HS-5 (cell line): ENCODE measurements around the gene ZBTB20.

Experiments
- DNase-seq: peaks from one replicate; pipeline ENCODE4 v3.0.0-alpha.2; 2012; ENCODE audit warnings: low read depth

The ZBTB20 gene

DNA sequence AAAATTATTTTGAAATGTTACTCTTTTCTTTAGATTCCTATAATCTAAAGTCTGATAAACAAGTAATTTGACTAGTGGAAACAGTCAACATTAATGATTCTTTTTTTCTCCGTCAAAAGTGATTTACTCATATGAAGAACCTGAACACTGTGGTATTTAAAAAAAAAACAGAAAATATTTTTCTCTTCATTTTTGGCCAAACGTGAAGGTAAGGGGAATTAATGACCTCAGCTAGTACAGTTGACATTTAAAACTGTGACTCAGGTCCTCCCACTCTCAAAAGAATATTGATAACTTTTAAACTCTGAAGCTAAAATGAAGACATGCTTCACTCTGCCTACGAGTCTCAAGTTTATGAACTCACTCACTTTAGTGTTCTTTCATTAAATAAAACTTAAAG, 818.7 kb downstream of the ZBTB20 start:
- DNase-seq, result no peak

DNA sequence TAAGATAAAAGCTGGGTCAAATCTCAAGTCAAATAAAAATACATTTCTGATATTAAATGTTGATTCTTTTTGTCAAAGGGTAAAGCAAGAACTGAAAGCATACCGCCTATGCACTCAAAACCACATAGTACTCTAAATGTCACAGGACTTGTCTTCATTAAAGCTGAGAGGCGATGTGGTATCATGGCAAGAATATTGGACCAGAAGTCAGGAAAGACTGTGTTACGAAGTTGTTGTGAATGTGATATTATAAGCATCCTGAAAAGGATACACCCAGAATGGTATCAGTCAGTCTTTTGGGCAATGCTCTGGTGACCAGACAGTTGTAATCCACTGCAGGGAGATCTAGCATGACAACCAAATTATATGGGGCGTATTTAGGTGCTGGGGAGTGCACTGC, 819.4 kb downstream of the ZBTB20 start:
- no peak for DNase-seq

DNA sequence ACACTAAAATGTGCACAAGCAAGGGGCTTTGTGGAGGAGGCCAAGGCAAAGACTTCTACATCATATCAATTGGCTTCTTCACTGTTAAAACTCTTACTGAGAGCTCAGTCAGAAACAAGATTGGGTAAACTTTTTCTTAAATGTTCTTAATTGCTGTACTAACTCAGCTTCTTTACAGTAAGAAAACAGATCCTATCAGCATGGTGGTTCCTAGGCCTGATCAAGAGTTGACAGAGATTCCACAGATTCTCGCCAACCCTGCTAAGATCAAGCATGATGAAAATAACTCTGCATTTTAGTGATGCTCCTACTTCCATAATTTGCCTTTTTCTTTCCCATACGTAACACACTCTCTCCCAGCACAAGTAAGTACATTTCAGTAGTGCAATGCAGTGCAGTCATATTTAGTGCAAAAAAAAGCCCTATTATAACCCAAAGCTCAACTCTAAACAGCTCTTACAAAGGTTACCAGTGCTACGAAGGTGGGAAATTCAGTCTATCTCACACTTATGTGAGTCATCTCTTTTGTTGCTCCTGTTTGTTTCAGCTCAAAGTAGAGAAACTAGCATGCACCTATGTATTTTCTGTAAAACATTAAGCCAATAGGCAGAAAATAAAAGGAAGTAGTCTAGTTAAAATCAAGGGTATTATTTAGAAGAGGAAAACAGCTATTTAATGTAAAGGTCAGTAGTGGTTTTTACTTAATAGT, 823.4 kb downstream of the ZBTB20 start:
- no peak for DNase-seq

DNA sequence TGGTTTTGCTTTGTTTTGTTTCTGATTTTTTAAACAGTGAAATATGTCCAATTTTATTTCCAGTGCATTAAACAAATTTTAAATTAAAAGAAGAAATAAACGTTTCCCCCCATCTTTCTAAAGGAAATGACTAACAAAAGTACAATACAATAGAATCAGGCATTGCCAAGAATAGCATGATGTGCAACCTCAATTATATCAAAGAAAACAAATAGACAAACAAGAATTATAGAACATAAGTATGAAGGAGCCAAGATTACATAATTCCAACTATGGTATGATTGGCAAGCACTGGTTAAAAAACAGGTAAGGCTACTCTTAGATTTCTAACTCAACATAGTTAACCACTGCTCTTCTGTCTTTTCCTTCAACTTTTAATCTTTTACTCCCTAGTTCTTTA, 826.8 kb downstream of the ZBTB20 start:
- DNase-seq, result no peak

DNA sequence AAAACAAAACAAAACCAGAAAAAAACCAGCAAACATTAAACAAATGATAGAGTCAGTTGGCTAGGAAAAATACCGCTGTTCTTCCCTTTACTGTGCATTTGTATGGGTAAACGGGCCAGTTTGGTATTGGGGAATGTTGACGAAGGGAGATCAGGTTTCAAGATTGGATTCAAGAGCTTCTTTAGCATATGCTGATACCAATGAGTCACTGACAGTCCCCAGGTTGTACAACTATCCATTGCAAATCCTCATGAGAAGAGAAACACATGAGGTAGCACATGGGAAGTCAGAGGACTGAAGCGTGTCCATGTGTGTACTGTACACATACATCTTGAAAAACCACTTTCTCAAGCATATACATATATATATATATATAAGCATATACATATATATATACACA, 827.6 kb downstream of the ZBTB20 start:
- peak; percentile 16 for DNase-seq

DNA sequence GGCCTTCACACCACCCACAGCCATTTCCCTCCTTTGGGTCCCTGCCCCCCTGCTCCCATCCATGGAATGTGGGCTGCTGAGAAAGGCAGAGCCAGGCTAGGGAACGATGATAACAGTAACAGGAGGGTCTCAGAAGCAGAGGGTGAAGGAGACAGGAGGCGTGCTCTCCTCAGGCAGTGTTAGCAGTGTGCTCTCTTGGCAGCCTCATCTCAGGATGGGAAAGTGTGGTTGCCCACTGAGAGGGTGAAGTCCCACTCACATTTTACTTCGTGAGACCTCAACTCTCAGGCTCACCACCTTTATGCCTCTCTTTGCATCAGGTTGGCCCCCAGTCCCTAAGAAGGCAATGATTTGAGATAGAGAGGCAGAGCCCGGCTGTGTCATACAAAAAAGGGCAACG, 828.8 kb downstream of the ZBTB20 start:
- DNase-seq, result no peak

DNA sequence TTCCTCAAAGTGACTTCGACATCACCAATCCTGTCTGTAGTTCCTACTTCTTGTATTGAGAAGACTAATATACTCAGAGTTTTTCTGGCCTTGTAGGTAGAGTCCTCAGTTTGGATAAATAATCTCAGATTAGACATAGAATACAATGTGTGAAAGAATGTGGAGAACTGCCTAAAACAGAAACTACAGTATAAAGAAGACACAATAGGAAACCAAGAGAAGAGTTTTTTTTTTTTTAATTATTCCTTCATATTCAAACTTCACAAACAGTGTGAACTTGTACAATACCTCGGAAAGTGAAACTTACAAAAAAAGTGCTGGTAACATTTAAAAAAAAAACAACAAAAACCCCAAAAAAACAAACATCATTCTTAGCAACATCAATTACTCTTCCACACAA, 832.8 kb downstream of the ZBTB20 start:
- no peak for DNase-seq

DNA sequence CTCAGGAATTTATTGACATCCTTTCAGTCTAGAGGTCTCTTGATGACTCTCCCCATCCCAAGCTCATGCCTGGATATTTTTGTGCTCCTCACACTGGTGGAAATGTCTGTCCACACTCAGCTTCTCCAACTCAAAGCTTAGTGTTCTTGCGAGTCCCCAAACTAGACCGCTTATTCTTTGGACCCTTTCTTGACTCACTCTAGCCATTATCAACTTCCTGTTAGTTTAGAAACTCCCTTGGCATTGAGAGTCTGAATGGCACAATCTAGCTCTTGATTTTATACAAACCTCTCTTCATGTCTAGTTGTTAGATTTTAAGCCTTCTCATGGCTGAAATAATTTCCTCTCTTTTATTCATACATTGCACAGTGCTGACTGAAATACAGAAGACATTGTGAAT, 833.7 kb downstream of the ZBTB20 start:
- DNase-seq, result no peak

DNA sequence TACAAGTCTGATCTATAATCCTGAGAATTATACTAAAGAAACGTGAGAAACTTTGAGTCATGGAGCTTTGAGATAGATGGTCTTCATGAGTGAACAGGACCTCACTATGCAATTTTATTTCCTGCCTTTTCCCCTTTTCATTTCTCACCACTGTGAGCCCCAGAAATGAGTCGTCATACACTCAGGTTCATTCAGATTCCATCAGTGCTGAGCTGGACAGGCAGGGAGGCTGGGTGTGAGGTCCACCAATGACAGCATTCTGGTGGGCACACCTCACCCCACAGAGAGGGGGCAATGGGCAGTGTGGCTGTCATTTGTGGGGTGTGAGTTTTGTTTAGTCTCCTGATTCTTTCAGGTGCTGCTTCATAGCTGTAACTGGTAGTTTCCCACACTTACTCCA, 836.4 kb downstream of the ZBTB20 start:
- DNase-seq, result no peak

DNA sequence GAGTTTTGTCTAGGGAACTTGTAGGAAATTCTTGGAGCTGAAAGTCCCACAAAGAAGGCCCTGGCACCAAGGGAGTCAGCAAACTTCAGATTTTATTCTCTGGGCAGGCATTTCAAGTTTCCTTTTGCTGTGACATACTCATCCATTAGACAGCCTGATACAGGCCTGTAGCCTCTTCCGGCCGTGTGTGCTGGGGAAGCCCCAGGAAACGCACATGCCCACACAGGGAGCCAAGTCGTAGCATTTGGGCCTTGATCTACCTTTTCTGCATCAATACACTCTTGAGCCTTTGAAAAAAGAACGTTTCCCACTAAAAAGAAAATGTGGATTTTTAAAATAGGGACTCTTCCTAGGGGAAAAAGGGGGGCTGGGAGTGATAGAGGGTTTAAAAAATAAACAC, 838.3 kb downstream of the ZBTB20 start:
- DNase-seq, result no peak

DNA sequence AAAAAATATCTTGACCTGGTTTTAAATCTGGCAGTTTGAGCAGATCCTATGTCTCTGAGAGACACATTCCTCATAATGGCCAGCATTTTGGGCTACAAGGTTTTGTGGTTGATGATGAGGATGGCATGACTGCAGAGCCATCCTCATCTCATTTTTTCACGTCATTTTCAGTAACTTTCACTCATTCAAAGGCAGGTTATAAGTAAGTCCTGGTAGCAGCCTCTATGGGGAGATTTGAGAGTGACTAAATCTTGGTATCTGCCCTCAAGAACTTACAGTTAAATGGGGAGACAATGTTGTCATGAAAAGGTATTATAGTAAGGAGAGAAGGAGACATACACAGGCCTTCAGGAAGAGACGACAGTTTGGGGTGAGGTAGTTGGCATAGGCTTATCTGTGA, 838.7 kb downstream of the ZBTB20 start:
- DNase-seq, result no peak

DNA sequence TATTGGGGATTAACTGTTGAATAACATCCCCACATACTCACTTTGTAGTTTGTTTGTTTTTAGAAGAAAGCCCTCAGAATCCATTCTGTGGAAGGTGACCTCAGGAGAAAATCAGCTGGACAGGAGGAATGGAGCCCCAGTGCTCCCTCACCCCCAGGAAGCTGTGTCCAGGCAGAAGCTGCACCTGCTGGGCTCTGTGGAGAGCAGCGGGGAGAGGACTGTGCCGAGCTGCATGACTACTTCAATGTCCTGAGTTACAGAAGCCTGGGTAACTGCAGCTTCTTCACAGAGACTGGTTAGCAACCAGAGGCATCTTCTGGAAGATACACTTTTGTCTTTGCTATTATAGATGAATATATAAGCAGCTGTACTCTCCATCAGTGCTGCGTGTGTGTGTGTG, 839.3 kb downstream of the ZBTB20 start:
- DNase-seq, result no peak

DNA sequence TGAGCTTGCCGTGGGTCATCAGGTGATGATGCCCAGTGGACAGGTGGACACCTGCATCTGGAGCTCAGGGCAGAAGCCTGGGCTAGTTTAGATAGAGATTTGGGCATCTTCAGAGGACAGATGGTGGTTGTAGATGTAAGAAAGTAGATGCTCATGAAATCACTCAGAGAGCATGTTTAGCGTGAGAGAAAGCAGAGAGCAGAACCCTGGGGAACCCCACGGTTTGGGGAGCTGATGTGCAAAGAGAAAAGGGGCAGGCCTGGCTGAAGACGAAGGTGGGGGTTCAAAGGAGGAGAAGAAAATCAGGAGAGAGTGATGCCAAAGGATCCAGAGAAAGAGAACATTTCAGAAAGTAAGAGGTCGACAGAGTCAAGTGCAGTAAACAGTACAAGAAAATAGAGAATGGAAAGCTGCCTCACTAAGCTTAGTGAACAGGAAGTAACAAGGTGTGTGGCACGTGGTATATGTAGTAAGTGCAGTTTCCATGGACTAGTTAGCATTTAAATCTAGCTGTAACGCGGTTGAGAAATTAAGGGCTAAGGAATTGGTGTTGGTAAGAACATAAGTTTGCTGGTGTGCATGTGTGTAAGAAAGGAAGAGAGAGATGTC, 839.8 kb downstream of the ZBTB20 start:
- DNase-seq, result no peak

DNA sequence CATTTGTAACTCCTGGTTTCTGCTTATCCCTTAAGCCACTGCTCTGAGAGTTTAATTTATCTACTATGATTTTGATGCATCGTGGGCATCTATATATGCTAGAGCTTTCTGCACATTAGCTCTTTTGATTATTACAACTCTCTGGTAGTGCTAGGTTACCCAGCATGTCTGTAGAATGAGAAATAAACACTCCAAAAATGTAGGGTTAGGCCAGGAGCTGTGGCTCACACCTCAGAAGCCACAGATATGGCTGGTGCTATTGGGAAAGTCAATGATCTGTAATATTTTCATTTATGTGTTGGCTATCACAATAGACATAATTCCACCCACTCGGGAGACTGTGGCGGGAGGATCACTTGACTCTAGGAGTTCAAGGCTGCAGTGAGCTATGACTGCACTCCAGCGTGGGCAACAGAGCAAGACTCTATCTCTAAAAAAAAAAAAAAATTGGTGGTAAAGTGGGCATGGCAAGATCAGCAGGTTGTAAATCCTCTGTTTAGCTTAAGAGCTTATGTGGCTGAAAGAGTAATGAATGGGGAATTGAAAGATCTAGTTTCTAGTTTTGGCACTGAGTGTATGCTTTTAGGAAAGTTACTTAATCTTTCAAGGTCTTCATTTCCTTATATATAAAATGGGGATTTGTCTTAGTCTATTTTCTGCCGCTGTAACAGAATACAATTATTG, 847.0 kb downstream of the ZBTB20 start:
- DNase-seq, result no peak

DNA sequence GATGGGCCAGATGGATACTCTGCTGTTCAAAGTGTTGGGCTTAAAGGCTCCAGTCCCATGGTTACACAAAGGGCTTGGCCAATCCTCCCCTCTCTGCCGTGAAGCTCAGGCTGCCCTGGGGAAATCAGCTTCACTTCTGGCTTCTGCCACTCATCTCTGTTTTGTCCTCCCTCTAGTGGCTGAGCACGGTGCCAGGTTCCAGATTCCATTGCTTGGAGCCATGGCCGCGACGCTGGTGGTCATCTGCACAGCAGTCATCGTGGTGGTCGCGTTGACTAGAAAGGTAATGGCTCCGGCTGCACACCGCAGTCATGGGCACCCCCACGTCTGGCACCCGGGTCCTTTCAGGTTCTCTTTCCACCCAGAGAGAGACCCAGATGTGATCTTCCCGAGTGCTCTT, 847.7 kb downstream of the ZBTB20 start:
- DNase-seq, result no peak

DNA sequence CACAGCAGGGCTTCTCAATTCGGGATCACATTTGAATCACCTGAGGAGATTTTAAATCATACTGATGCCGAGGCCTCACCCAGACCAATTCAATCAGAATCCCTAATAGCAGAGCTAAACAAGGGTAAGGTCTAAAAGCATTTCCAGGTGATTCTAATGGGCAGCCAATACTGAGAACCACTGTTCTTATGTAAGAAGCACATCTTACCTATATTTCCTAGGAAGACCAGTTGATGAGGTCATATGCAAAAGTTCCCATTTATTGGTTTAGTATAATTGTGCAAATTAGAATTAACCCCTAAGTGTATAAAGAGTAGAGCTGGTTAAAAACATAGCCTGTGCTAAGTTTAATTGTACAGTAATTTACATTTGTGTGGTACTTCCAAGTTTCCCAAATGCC, 851.1 kb downstream of the ZBTB20 start:
- DNase-seq, result no peak

DNA sequence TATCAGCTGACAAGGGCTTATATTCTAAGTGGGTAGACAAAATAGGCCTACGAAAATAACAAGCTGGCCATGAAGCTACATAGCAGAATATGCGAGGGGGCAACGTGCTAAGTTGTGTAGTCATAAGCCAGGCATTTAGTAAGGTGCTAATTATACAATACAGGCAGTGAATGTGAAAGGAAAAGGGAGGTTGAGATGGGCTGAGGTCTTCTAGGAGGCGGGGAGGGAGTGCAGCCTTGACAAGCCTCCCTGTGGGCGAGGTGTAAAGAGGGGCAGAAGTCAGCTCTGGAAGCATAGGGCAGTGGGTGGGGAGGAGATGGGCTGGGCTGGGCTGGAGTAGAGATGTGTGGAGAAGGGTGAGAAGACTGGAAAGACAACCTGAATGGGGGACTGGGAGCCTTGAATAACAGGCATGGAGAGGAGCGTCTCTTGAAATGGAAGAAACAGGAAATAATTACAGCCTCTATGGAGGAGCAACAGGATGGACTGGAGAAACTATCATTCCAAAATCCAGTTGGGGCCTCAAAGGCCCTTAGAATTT, 852.1 kb downstream of the ZBTB20 start:
- DNase-seq, result no peak

DNA sequence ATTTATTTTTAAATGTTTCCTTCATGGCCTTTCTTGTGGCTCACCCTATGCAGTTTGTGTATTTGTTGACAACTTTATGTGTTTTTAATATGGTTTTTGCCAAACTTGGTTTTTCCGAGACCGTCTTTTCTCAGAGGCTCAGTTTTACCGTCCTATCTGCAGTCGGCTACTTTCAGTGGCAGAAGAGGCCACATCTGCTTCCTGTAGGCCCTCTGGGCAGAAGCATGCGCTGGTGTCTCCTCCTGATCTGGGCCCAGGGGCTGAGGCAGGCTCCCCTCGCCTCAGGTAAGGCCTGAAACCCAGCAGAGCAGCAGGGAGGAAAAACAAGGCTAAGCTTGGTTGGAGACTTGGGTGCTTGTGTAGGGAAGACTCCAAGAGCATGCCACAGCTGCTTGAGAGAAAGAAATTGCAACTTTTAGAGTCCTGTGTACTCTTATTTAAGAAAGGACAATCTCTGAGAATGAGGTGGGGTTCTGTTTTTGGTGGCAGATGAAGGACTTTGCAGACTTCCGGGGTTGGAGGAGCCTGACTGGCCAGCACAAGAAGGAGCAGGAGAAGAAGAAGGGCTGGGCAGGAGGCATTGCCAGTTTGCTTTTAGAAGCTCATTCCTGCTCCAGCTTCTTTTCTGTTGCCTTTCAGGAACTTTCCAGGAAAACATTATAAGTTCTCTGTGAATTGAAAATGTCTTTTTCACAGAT, 853.1 kb downstream of the ZBTB20 start, which contains the start of gene TIGIT:
Gene TIGIT, plus strand, starts transcription at position 191 of the 698 bp plus-strand sequence. Its CDS starts 34 bp downstream, at position 225.
- DNase-seq, result no peak

DNA sequence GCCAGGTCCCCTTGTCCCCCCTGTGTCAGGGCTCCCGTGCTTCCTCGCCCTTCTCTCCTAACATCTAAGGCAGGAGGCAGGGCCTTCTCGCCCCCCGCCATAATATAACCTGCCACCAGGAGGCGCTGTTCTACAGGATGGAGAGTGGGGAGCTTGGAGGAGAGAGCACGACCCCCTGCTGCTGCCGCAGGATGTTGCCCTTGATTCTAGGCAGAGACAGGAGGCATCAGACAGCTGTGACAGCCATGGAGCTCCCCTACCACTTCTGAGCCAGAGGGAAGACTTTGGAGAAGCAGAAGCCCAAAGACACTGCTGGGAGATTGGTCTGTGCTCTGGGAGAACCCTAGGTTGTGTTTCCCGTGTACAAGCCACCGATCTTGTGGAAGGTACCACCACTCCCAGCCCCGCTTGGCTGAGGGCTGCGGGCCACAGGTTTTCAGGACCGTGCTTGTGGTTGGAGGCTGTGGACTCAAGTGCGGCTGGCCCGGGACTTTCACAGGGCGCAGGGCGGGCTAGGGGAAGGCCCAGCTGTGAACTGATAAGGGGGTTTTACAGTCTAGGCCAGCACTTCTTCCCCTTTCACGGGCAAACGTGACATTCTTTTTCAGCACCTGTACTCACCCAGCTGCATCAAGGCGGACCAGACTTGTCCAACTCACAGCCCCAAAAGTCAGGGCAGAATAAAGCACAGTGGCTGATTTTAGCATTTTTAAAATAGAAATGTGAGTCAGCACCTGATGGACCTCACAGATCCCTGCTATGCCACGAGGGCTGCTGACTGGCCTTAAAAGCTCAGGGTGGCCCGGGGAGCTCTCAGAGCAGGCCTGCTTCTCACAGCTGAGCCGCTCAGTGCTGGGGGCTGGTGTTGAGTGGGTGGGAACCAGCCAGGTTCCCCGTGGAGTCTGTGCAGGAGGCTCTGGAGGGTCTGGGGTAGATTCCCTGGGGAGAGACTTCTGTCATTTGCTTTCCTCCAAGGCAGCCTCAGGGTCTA, 855.9 kb downstream of the ZBTB20 start:
- DNase-seq, result no peak

DNA sequence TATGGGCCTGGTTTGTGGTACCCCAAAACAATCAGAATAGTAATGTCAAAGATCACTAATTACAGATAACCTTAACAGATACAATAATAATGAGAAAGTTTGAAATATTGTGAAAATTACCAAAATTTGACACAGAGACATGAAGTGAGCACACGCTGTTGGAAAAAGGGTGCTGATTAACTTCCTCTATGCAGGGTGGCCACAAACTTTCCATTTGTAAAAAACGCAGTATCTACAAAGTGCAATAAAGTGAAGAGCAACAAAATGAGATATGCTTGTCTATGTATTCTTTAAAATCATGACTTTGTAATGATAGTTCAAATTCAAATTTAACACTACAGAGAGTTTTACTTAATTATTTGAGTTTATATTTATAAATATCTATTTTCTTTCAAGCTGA, 860.8 kb downstream of the ZBTB20 start:
- DNase-seq, result no peak

DNA sequence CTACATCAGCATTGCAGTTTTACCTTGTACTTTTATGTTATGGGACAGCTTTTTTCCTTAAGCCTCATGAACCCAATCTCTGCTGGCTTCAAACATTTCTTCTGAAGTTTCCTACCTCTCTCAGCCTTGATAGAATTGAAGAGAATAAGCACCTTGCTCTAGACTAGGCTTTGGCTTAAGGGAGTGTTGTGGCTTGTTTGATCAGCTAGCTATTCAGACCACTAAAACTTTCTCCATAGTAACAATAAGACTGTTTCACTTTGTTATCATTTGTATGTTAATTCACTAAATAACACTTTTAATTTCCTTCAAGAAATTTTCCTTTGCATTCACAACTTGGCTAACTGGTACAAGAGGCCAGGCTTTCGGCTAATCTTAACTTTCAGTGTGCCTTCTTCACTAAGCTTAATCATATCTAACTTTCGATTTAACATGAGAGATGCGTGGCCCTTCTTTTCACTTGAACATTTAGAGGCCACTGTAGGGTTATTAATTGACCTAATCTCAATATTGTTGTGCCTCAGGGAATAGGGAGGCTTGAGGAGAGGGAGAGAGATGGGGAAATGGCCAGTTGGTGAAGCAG, 861.3 kb downstream of the ZBTB20 start:
- no peak for DNase-seq
